ENCODE data around the gene RET.

Gene RET

GRCh38 chr10:43177595-43177994 lies 100.7 kb downstream of the RET start:
- DNase-seq, result no peak
